Left ventricle myocardium inferior (tissue), 1 donor: ENCODE measurements around the gene NTRK3. TPM values are rescaled to one million over a fixed set of nuclear protein-coding genes. Genes with fewer than 3 reads are reported as not detected.

ENCODE experiments used
- DNase-seq: peaks from one replicate; pipeline ENCODE4 v3.0.0-alpha.2; 2020
- H3K27ac ChIP-seq: fragments of 200-600 bp; replicated peaks from 2 replicates; pipeline ENCODE4 v1.8.0; 2021
- H3K27me3 ChIP-seq: fragments of 200-600 bp; 2 replicates; pipeline ENCODE4 v1.8.0; 2021; ENCODE audit warnings: low read depth
- H3K36me3 ChIP-seq: fragments of 200-600 bp; 2 replicates; pipeline ENCODE4 v1.8.0; 2021
- H3K4me1 ChIP-seq: fragments of 200-600 bp; 2 replicates; pipeline ENCODE4 v1.8.0; 2021
- H3K4me3 ChIP-seq: fragments of 200-600 bp; 2 replicates; pipeline ENCODE4 v1.8.0; 2021; ENCODE audit warnings: mild to moderate bottlenecking, moderate library complexity
- H3K9me3 ChIP-seq: fragments of 200-600 bp; replicated peaks from 2 replicates; pipeline ENCODE4 v1.8.0; 2021
- intact Hi-C: fragments of 100-400 bp; cut with micrococcal nuclease; formaldehyde crosslinking; loops from one replicate; pipeline ENCODE4 v1.11.0; 2022
- total RNA-seq: library from RNA; stranded (reverse); fragmentation: NEBNext Ultra II Directional; extraction: Animal tissue kit (Norgen Biotek cat#: 25700); gene quantifications from one replicate; pipeline ENCODE4 v1.2.1, GENCODE V29; 2021
- TF ChIP-seq, protein P1 (sequence below): fragments of 200-600 bp; IDR thresholded peaks from 2 replicates; pipeline ENCODE4 v1.8.0; 2021; ENCODE audit warnings: antibody characterized with exemption, mild to moderate bottlenecking, borderline replicate concordance
- donor health status: DM: no; HTN: yes; CAD: no; lungs with severe emphysema.

Gene NTRK3
- total RNA-seq, 1 donor from 2014 or later = 1.6 TPM

DNA sequence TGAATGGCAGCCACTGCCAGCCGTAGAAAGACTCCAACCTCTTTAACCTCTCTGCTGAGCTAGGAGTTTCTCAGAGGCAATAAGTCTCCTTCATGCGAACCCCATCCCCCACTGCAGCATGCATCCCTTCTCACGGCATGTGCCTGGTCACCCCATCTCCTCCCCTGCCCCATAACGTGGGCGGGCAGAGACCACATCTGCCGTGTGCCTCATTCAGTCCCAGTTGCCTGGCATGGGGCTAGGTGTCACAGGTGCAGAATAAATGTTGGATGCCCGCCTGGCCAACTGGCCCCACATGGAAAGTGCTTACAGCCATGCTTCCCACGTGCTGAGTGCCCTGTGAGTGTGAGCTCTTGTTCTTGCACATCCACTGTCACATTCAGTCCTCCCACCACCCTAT lies 43.5 kb upstream of the NTRK3 start:
- intact Hi-C loops = no loop called here
- TF ChIP-seq, protein P1, sequence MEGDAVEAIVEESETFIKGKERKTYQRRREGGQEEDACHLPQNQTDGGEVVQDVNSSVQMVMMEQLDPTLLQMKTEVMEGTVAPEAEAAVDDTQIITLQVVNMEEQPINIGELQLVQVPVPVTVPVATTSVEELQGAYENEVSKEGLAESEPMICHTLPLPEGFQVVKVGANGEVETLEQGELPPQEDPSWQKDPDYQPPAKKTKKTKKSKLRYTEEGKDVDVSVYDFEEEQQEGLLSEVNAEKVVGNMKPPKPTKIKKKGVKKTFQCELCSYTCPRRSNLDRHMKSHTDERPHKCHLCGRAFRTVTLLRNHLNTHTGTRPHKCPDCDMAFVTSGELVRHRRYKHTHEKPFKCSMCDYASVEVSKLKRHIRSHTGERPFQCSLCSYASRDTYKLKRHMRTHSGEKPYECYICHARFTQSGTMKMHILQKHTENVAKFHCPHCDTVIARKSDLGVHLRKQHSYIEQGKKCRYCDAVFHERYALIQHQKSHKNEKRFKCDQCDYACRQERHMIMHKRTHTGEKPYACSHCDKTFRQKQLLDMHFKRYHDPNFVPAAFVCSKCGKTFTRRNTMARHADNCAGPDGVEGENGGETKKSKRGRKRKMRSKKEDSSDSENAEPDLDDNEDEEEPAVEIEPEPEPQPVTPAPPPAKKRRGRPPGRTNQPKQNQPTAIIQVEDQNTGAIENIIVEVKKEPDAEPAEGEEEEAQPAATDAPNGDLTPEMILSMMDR = no peak
- Histone ChIP-seq H3K9me3 (no peaks in the 10 kb centered on the region), H3K36me3 (no peaks in the 10 kb centered on the region), H3K27ac (no peak overlapping the region), H3K4me3 (no peak overlapping the region), H3K4me1 (no peaks in the 10 kb centered on the region), H3K27me3 (peaks cover 64% of the 10 kb centered on the region)
- DNase-seq = no peak

DNA sequence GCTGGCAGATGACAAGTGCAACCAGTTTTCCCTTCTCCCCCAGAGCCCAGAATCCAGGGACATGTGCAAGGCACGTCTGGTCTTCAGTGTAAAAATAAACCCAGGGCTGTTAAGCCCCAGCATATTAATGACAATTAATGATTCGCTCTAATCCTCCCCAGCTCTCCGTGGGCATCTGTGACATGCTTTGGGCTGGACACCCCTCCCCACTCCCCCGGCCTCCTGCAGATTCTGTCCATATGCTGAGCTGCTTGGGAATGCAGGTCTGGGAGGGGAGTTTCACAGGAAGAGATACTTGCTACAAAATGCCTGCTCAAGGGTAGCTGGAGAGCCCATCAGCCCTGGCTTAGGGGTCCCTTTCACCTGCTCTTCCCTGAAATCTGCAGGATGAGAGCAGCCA lies 43.0 kb upstream of the NTRK3 start:
- no peak for DNase-seq
- H3K9me3 ChIP-seq = no peaks in the 10 kb centered on the region
- H3K27ac ChIP-seq = no peak overlapping the region
- peaks cover 62% of the 10 kb centered on the region for H3K27me3 ChIP-seq
- TF ChIP-seq, protein P1 = no peak
- no peaks in the 10 kb centered on the region for H3K4me1 ChIP-seq
- H3K4me3 ChIP-seq = no peak overlapping the region
- H3K36me3 ChIP-seq = no peaks in the 10 kb centered on the region
- intact Hi-C loops = no loop called here

DNA sequence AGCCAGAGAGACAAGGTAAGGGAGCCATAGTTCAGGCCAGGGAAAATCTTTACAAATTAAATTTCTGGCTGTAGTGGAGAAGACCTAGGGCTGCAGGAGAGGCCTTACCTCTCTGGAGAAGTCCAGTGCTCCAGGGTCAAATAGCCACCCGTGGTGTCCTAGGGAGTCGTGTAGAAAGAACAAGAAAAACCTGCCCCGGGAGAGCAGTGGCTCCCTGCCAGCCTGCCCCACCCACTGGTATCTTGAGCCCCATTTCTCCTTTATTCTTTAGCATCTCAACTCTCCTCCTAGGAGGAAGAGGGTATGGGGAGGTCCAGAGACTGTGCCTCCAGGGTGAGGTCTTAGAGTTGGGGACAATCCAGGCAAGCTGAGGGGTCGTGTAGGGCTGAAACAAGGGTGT lies 32.1 kb upstream of the NTRK3 start:
- TF ChIP-seq, protein P1 = no peak
- Histone ChIP-seq H3K36me3 (no peaks in the 10 kb centered on the region), H3K4me1 (no peaks in the 10 kb centered on the region), H3K27me3 (peaks cover 59% of the 10 kb centered on the region), H3K4me3 (no peak overlapping the region), H3K9me3 (no peaks in the 10 kb centered on the region), H3K27ac (no peak overlapping the region)
- intact Hi-C loops = no loop called here
- DNase-seq = no peak

DNA sequence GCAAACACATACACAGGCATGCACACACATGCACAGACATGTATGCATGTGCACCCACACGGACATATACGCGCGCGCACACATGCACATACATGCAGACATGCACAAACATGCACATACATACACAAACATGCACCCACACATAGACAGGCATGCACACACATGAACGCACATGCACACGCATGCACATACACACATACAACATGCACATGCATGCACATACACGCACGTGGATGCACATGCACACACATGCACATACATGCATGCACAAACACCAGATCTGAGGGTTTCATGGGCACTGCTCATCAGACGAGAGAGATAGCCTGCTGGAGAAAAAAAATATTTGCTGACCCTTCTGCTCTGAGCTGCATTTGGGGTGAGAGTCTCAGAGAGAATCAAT lies 31.7 kb upstream of the NTRK3 start:
- no peak for DNase-seq
- no peak overlapping the region for H3K4me3 ChIP-seq
- H3K27ac ChIP-seq = no peak overlapping the region
- H3K27me3 ChIP-seq = peaks cover 63% of the 10 kb centered on the region
- TF ChIP-seq, protein P1 = no peak
- H3K9me3 ChIP-seq = no peaks in the 10 kb centered on the region
- intact Hi-C loops = no loop called here
- no peaks in the 10 kb centered on the region for H3K36me3 ChIP-seq
- no peaks in the 10 kb centered on the region for H3K4me1 ChIP-seq

DNA sequence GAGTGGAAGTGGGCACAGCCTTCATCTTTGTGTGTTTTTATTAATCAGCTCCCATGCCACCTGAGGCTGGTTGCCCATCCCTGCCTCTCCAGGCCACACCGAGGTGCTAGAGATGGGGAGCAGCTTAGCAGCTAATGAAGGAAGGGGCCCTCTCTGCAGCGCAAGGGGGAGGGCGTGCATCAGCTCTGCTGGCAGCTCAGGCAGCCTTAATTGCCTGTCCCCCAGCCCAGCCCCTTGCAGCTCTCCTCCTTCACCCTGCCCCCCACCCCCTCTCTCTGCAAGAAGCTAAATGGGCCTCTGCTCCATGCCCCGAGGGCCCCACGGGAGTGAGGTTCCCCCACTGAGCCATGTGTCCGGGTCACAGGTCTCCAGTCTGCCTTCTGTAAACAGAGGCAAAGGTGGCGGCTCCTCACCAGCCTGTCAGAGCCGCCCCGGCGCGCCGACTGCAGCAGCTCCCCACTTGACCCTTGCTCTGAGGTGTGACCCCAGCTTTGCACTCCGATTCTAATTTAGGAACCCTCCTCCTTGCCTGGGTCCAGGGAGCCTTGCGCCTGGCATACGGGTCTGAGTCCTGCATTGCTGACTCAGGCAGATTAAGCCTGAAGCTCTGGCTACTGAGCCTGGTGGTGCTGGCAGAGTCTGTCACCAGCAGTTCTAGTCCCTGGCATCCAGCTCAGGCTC lies 27.9 kb upstream of the NTRK3 start:
- no peak for DNase-seq
- intact Hi-C loops = no loop called here

More for the DNA sequence above, 27.9 kb upstream of the NTRK3 start:
- peaks cover 6% of the 10 kb centered on the region for H3K9me3 ChIP-seq
- no peaks in the 10 kb centered on the region for H3K36me3 ChIP-seq
- H3K27me3 ChIP-seq = peaks cover 90% of the 10 kb centered on the region
- TF ChIP-seq, protein P1 = no peak
- H3K4me1 ChIP-seq = no peaks in the 10 kb centered on the region
- H3K27ac ChIP-seq = no peak overlapping the region
- no peak overlapping the region for H3K4me3 ChIP-seq
